ENCODE data around the gene TOMM20.
A peak's percentile ranks its signal among the peaks of the same experiment; 100 is the strongest.

The TOMM20 gene

DNA sequence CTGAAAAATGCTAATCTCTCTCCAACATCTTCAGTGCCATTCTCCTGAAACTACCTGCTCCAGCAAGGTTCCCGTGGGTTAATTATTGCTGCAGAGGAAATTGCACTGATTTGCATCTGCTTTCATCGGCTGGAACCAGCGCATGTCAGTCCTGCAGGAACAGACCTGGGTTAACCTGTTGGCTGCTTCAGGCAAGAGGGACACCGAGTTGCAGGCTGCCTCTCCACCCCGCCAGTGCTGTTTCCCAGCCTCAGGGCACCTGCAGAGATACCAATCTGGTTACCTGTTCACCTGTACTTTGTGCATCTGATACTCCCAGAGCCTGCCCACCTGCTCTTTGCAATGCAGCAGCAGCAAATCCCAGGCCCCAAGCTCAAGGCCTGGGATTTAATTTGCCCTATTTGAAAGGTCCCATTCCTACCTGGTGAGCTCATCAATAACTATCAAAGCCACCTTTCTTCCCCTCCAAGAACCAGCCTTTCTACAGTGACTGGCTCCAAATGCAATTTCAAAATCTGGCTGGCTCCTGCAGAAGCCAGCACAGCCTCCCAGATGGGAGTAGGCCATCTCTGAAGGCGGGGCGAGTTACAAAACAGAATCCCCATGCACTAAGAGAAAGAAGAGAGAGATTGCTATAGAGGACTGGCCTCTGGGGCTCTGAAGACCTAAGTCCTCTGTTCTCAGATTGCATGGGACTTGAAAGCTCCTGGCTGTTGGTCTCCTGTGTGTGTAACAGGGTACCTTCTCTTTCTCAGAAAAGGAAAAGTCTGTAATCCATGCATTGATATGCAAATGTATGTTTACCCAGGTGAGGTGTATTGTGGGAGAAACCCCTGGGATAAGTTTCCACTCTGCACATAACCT is 67.8 kb downstream of the TOMM20 start:
- DNase-seq (ENCODE audit: low spot score), result peak; percentile 72
